GM19463 (cell line): ENCODE results near the gene NR3C1.
A peak's percentile ranks its signal among the peaks of the same experiment; 100 is the strongest.

Experiments
- ATAC-seq: cut with Tn5 transposase; IDR thresholded peaks from one replicate; pipeline ENCODE4 v1.9.1; 2021; ENCODE audit warnings: mild to moderate bottlenecking, moderate library complexity; ENCODE audit not compliant: unreplicated experiment

Gene NR3C1

GRCh38 chr5:143426437-143426991 lies 23.0 kb upstream of the NR3C1 start:
- peak; percentile 86 for ATAC-seq

- no peak for ATAC-seq
Measured at GRCh38 chr5:143425835-143426234, 22.3 kb upstream of the NR3C1 start.

GRCh38 chr5:143418140-143418866 lies 14.8 kb upstream of the NR3C1 start:
- ATAC-seq: peak; percentile 71

GRCh38 chr5:143417503-143418139 lies 14.1 kb upstream of the NR3C1 start:
- no peak for ATAC-seq

DNA sequence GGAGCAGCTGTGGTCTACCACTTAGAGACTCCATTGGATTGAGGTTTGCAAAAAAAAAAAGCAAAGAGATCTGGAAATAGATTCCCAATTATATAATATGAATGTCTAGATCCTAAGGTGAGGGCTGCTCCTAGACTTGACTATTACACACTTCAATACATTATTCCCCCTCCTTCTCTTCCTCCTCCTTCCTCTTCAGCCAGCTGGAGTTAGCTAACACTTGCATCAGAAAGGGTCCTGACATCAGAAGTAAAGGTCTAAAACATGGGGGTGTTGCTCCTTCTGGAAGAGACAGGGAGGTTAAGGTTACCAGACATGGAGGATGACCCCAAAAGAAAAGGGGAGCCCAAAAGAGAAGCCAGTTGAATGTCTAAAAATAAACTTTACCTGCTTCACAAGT lies 12.9 kb upstream of the NR3C1 start:
- ATAC-seq: no peak

DNA sequence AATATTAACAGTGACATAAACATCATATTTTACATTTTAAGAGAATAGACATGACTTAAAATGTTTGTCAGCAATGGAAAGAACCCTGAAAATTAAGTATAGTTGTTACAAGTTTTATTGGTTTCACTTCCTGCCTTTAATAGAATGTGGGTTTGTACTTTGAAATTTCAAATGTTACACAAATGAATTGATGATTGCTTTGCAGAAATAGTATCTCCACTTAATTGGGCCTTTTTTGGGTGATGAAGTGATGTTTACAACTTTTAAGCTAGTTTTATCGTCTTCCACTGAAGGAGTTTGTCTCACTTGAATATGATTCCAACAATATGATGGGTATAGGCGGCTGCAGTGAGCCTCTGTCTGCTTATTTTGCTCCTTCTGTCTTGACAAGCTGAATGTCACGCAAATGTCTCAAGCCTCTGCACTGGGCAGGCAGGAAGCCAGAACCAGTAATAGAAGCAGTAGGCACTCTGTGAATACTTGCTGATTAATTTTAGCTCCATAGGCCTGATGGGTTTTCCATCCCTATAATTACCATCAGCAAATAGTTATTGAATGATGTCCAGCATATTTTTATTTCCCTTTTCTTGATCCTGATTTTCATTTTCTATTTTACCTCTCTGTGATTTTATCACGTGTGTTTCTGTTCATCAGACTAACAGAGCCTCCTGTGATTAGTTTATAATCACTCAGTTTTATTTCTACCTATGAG lies 10.6 kb upstream of the NR3C1 start:
- ATAC-seq: peak; percentile 67

- ATAC-seq: no peak
Measured at GRCh38 chr5:143412661-143413342, 9.3 kb upstream of the NR3C1 start.

- no peak for ATAC-seq
Measured at GRCh38 chr5:143409926-143410325, 6.4 kb upstream of the NR3C1 start.

- no peak for ATAC-seq
Measured at GRCh38 chr5:143406408-143406807, 2.9 kb upstream of the NR3C1 start.

GRCh38 chr5:143405849-143406098 lies 2.3 kb upstream of the NR3C1 start:
- ATAC-seq: no peak

DNA sequence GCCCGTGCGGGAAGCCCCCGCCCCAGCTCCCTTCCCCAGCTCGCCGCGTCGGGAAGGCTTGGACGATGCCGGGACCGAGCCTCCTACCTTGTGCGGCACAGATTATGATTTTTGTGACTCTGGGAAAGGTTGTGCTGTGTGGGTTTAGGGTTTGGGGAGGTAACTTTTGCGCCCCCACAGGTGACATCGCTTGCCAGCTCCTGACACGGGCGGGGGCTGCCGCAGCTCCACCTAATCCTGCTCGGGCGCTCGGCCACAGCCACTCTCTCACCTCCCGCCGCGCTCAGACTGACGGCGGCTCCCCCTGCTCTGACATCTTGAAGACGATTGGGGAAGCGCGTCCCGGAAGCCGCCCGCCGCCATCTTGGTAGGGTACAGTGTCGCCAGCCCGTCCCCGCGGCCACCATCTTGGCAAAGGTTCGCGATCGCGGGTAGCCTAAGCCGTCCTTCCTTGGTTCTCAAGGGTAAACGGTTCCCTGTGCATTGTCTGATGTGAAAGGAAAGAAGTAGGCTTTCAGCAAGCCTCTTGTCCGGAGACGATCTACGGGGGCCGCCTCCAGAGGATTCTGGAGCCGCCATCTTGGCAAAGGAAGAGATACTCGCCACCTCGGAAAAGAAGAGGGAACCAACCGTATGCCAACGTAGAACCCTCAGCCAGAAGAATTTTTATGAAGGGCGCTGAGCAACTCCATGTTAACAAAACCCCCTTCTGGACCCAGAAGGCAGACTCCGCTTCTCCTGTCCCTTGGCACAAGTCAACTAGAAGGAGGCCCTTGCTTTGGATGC lies 1.8 kb upstream of the NR3C1 start:
- peak; percentile 22 for ATAC-seq

DNA sequence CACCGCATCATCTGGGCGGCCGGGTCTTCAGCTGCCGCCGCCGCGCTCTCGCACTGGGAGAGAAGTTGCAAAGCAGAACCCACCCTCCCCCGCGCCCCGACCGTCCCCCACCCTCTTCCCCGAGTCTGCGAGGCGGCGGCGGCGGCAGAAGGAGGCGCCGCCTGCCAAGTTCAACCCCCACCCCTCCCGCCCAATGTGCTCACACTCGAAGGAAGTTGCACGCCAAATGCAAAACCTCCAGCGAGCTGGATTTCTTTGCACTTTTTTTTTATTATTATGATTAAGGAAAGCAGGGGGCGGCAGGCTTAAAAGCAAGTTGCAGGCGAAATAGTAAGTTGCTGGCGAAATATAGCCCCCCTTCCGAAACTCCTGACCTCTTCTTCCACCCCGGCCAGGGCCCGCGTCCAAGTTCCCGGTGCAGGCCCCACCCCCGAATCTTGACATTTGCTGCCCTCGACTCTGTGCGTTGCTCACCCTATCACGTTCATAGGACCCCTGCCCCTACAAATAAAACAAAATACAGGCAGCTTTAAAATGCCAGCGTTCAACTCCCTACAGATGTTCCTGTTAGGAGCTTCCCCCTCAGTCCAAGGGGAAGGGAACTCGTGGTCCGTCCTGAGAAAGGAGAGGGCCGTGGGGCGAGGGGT lies 1.1 kb upstream of the NR3C1 start:
- ATAC-seq: peak; percentile 14

DNA sequence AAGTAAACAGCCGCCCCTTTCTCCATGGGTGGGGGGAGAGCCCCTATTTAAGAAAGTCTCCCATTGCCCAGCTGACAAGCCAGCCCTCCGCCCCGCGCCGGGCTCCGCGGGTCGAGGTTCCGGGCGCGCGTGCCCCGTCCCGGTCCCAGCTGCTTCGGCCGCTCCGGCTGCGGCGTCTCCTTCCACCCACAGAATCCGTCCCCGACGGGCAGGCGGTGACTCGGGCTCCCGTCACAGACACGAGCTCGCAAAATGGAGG lies 223 bp downstream of the NR3C1 start:
- peak; percentile 4 for ATAC-seq

- ATAC-seq: no peak
Measured at GRCh38 chr5:143402553-143403333, 743 bp downstream of the NR3C1 start.

- no peak for ATAC-seq
Measured at GRCh38 chr5:143402017-143402552, 1.4 kb downstream of the NR3C1 start.

DNA sequence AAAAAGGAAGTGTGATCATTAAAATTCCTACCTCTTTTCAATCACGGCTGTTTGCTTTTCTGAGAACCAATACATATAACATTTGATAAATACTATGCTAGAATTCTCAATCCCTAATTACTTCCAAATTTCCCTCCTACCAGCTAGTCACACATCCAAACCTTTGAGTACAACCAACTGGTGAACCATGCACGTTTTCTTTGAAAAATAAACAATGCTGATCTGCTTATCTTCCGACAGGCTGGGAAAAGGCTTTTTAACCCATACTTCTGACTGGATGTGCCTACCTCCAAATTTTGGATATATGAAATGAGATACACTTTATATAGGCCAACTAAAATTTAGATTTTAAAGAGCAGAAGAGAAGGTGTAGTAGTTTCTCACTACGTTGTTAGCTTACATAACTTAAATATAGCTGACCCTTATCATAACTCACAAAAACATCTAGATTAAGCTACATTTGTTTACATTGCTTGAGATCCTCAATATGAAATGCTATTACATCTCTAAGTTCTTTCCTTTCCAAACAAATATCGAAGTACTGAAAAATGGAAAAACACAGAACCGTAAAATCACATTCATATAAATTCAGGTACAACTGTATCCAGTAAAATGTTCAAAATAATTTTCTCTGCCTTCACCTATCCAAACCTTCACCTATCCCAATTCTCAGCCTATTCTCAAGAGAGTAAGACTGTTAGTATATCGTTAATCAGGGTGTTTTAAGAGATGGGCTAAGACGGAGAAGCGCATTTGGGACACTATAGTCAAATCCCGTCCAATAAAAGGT lies 2.1 kb downstream of the NR3C1 start:
- ATAC-seq: no peak

- ATAC-seq: no peak
Measured at GRCh38 chr5:143400541-143401226, 2.8 kb downstream of the NR3C1 start.
